Neutrophil (primary cell): ENCODE measurements around the gene TIMP1.

Source experiments
- H3K27ac ChIP-seq: fragments of 200-600 bp; sonication (generic); 2 replicates; pipeline ENCODE4 v1.5.1; 2016; ENCODE audit warnings: mild to moderate bottlenecking, moderate library complexity
- H3K27me3 ChIP-seq: fragments of 200-600 bp; sonication (generic); 2 replicates; pipeline ENCODE4 v1.6.0; 2016; ENCODE audit warnings: mild to moderate bottlenecking
- H3K36me3 ChIP-seq: fragments of 200-600 bp; sonication (generic); 2 replicates; pipeline ENCODE4 v1.5.1; 2017
- H3K4me1 ChIP-seq, 2 experiments: fragments of 200-600 bp in 1 of 2; sonication (generic) in 1 of 2; 1 replicate in 1 of 2; 2 replicates in 1 of 2; pipeline versions ENCODE4 v1.5.1 to v1.6.1; 2013 to 2016; ENCODE audit warnings: low read depth in 1 of 2, low read length in 1 of 2, mild to moderate bottlenecking in 1 of 2, moderate library complexity in 1 of 2; ENCODE audit not compliant: control insufficient read depth in 1 of 2, insufficient read depth in 1 of 2
- H3K4me3 ChIP-seq, 2 experiments: fragments of 200-600 bp in 1 of 2; sonication (generic) in 1 of 2; 1 replicate in 1 of 2; 2 replicates in 1 of 2; pipeline ENCODE4 v1.5.1; 2013 to 2016; ENCODE audit warnings: low read depth in 1 of 2, low read length in 1 of 2, mild to moderate bottlenecking in 1 of 2, moderate library complexity in 1 of 2
- H3K9me3 ChIP-seq: fragments of 200-600 bp; sonication (generic); 2 replicates; pipeline ENCODE4 v1.5.1; 2016
- CTCF ChIP-seq: fragments of 200-600 bp; sonication (generic); IDR thresholded peaks from 2 replicates; pipeline ENCODE4 v1.5.1; 2016; ENCODE audit warnings: antibody characterized with exemption

TIMP1 gene

GRCh38 chrX:47574547-47575301 is 7.5 kb upstream of the TIMP1 start:
- Histone ChIP-seq H3K27me3 (peaks cover 61% of the 10 kb centered on the region), H3K4me3 (no peak overlapping the region), H3K9me3 (no peaks in the 10 kb centered on the region), H3K4me1 (peaks cover 11 to 15% of the 10 kb centered on the region in 2 experiments), H3K27ac (no peak overlapping the region), H3K36me3 (peaks cover 23% of the 10 kb centered on the region)
- TF ChIP-seq CTCF = no peak

GRCh38 chrX:47576021-47576898 is 6.0 kb upstream of the TIMP1 start:
- Histone ChIP-seq H3K27ac (no peak overlapping the region), H3K4me3 (no peak overlapping the region), H3K9me3 (no peaks in the 10 kb centered on the region), H3K27me3 (peaks cover 61% of the 10 kb centered on the region), H3K36me3 (peaks cover 8% of the 10 kb centered on the region), H3K4me1 (peaks cover 11 to 18% of the 10 kb centered on the region in 2 experiments)
- TF ChIP-seq CTCF = no peak

GRCh38 chrX:47577424-47577823 is 4.8 kb upstream of the TIMP1 start:
- H3K4me3 ChIP-seq = no peak overlapping the region
- no peaks in the 10 kb centered on the region for H3K9me3 ChIP-seq
- H3K36me3 ChIP-seq = no peaks in the 10 kb centered on the region
- H3K27ac ChIP-seq = no peak overlapping the region
- peaks cover 17 to 29% of the 10 kb centered on the region in 2 experiments for H3K4me1 ChIP-seq
- no peak for TF ChIP-seq CTCF
- H3K27me3 ChIP-seq = peaks cover 61% of the 10 kb centered on the region

GRCh38 chrX:47577901-47578300 is 4.3 kb upstream of the TIMP1 start:
- Histone ChIP-seq H3K4me1 (peaks cover 17 to 30% of the 10 kb centered on the region in 2 experiments), H3K9me3 (no peaks in the 10 kb centered on the region), H3K27ac (no peak overlapping the region), H3K4me3 (no peak overlapping the region), H3K27me3 (peaks cover 58% of the 10 kb centered on the region), H3K36me3 (no peaks in the 10 kb centered on the region)
- TF ChIP-seq CTCF = no peak

- Histone ChIP-seq H3K4me3 (no peak overlapping the region), H3K9me3 (no peaks in the 10 kb centered on the region), H3K4me1 (peaks cover 17 to 30% of the 10 kb centered on the region in 2 experiments), H3K27ac (peak overlapping the region; percentile 65), H3K36me3 (no peaks in the 10 kb centered on the region), H3K27me3 (peaks cover 50% of the 10 kb centered on the region)
- no peak for TF ChIP-seq CTCF
Measured at GRCh38 chrX:47578692-47579091, 3.5 kb upstream of the TIMP1 start.
